Adrenal gland (tissue), 5 donors: ENCODE results near the gene FOXS1.

Source experiments
- POLR2A ChIP-seq, 2 donors: fragments of 450-650 bp; IDR thresholded peaks; one replicate each; pipeline ENCODE4 v1.6.1; 2017; ENCODE audit warnings: antibody characterized with exemption in 2 of 2, mild to moderate bottlenecking in 2 of 2, moderate library complexity in 1 of 2
- TF ChIP-seq, protein P1 (sequence below), 6 experiments: fragments of 450-650 bp in 4 of 6; fragments of 200-600 bp in 2 of 6; sonication (generic) in 1 of 6; IDR thresholded peaks; 1 replicate in 5 of 6; 2 replicates in 1 of 6; pipeline versions ENCODE4 v1.5.1 to v1.8.0; 2016 to 2021; ENCODE audit warnings: antibody characterized with exemption in 6 of 6, mild to moderate bottlenecking in 2 of 6, moderate library complexity in 1 of 6
- donor health status: DM: no; HTN: no; CAD: no.

DNA sequence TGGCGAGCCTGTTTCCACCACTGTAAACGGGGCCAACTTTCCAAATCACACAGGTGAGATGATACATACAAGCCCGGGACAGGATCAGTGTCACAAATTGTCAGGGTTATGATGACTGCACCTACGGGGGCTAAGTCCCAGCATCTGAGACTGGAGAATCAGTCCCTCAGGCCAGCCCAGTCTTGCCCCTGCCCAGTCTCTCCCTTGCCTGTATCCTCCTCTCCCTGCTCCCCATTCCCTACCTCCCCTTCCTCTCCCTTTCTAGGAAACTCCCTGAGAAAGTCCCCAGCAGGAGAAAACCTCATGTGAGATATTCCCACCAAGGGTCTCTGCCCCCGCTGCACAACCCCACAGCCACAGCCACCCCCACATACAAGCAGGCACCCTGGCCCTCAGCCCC lies 1.5 kb downstream of the FOXS1 start:
- TF ChIP-seq, protein P1, sequence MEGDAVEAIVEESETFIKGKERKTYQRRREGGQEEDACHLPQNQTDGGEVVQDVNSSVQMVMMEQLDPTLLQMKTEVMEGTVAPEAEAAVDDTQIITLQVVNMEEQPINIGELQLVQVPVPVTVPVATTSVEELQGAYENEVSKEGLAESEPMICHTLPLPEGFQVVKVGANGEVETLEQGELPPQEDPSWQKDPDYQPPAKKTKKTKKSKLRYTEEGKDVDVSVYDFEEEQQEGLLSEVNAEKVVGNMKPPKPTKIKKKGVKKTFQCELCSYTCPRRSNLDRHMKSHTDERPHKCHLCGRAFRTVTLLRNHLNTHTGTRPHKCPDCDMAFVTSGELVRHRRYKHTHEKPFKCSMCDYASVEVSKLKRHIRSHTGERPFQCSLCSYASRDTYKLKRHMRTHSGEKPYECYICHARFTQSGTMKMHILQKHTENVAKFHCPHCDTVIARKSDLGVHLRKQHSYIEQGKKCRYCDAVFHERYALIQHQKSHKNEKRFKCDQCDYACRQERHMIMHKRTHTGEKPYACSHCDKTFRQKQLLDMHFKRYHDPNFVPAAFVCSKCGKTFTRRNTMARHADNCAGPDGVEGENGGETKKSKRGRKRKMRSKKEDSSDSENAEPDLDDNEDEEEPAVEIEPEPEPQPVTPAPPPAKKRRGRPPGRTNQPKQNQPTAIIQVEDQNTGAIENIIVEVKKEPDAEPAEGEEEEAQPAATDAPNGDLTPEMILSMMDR (IDR thresholded peaks at IDR 0.05) = no peak
- TF ChIP-seq POLR2A (IDR thresholded peaks at IDR 0.05) = no peak
